HFF-Myc (cell line): ENCODE data around the gene GATB.

Source experiments
- DNase-seq: peaks from one replicate; pipeline ENCODE4 v3.0.0-alpha.2; 2011; ENCODE audit warnings: low read depth; ENCODE audit errors: extremely low read depth
- H3K4me3 ChIP-seq: replicated peaks from 2 replicates; pipeline ENCODE4 v1.5.1; 2011; ENCODE audit warnings: low read depth, mild to moderate bottlenecking, control low read depth, low read length
- TF ChIP-seq, protein P1 (sequence below): IDR thresholded peaks from 2 replicates; pipeline ENCODE4 v1.5.1; 2012; ENCODE audit warnings: mild to moderate bottlenecking, low read depth, low read length, control low read depth; ENCODE audit errors: missing control alignments

GATB gene

GRCh38 chr4:151806511-151806927, 45.7 kb upstream of the GATB start:
- H3K4me3 ChIP-seq, result no peak overlapping the region
- TF ChIP-seq, protein P1, sequence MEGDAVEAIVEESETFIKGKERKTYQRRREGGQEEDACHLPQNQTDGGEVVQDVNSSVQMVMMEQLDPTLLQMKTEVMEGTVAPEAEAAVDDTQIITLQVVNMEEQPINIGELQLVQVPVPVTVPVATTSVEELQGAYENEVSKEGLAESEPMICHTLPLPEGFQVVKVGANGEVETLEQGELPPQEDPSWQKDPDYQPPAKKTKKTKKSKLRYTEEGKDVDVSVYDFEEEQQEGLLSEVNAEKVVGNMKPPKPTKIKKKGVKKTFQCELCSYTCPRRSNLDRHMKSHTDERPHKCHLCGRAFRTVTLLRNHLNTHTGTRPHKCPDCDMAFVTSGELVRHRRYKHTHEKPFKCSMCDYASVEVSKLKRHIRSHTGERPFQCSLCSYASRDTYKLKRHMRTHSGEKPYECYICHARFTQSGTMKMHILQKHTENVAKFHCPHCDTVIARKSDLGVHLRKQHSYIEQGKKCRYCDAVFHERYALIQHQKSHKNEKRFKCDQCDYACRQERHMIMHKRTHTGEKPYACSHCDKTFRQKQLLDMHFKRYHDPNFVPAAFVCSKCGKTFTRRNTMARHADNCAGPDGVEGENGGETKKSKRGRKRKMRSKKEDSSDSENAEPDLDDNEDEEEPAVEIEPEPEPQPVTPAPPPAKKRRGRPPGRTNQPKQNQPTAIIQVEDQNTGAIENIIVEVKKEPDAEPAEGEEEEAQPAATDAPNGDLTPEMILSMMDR, result no peak
- peak; percentile 52 for DNase-seq

DNA sequence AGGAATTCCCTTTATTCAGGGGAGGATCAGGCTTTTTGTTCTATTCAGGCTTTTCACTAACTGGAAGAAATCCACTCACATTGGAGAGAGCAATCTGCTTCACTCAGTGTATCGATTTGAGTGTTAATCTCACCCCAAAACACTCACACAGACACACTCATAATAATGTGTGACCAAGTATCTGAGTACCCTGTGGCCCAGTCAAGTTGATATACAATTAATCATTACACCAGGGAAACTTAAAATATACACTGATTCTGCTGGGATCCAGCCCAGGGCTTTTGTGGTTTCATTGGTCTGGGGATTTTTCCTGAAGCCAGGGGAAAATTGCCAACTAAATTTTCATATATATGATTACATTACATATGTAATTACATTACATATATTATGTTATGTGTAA, 44.0 kb upstream of the GATB start:
- DNase-seq, result no peak
- TF ChIP-seq, protein P1, result no peak
- no peak overlapping the region for H3K4me3 ChIP-seq

- TF ChIP-seq, protein P1, result no peak
- H3K4me3 ChIP-seq, result no peak overlapping the region
- DNase-seq, result no peak
Measured at GRCh38 chr4:151804086-151804630, 43.4 kb upstream of the GATB start.

DNA sequence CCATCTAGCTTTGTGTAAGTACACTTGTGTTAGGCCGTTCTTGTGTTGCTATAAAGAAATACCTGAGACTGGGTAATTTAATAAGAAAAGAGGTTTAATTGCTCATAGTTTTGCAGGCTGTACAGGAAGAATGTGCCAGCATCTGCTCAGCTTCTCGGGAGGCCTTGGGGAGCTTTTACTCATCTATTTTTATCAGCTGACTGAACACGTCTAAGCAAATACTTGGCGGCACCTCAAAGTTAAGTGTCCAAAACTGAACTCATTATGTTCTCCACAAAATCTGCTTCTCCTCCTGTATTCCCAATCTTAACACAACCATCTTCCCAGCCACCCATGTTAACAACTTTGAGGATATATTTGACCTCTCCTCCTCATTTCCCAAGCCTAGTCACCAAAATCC, 42.4 kb upstream of the GATB start:
- no peak for DNase-seq
- H3K4me3 ChIP-seq, result no peak overlapping the region
- TF ChIP-seq, protein P1, result no peak

GRCh38 chr4:151801547-151802516, 41.0 kb upstream of the GATB start:
- no peak for DNase-seq
- H3K4me3 ChIP-seq, result no peak overlapping the region

DNA sequence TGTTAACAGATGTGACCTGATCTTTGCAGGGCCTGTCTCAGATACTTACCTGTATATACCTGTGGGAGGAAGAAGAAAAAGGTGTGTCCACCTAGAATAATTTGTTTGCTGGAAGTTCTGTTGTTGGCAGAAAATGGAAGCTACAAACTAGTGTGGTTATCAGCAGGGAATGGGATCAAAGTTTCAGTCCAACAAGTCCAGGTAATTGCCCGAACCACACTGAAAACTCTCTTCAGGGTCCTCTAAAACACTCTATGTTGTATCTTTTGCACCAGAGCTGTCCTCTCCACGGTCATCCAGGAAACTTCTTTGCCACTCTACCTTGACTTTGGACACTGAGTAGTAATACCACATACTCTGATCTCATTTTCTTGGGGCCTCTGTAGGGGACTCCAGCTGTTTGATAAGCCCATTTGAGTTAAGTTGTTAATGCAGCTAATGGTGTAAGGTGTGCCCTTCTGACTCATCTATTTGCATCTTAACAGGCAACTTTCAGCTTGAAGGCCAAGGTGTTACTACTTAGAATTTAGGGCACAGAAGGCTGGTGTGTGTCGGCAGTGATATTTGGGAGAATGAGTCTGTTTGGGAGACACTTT, 38.7 kb upstream of the GATB start:
- TF ChIP-seq, protein P1, result no peak
- no peak overlapping the region for H3K4me3 ChIP-seq
- no peak for DNase-seq

More at GRCh38 chr4:151801547-151802516, 41.0 kb upstream of the GATB start:
- TF ChIP-seq, protein P1, result peak; percentile 91
